GM23248 (cell line): Measurements from ENCODE around the gene KDELR3.

Source experiments
- EZH2 ChIP-seq: fragments of 200-600 bp; sonication (generic); IDR thresholded peaks from 2 replicates; pipeline ENCODE4 v1.6.1; 2018; ENCODE audit warnings: antibody characterized with exemption, mild to moderate bottlenecking; ENCODE audit not compliant: insufficient read depth, poor library complexity, severe bottlenecking
- EZH2phosphoT487 ChIP-seq: fragments of 200-600 bp; sonication (generic); IDR thresholded peaks from 2 replicates; pipeline ENCODE4 v1.6.1; 2018; ENCODE audit warnings: antibody characterized with exemption, moderate library complexity, mild to moderate bottlenecking, low read depth; ENCODE audit not compliant: insufficient read depth

DNA sequence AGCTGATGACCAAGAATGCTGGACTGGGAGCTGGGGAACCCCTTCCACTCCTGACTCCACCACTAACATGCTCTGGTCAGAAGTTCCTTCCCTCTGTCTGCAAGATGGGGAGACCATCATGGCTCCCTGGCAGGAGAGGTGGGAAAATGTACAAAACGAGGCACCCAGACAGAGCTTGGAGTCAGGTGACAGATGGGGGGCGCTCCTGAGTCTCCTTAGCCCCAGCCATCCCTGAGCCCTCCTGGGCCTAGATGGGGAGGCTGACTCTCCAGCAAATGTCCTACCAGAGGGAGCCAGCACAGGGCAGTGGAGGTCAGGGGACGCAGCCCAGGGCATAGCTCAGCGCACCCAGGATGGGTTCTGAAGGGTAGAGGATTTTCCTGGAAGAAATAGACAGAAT is 32.9 kb upstream of the KDELR3 start:
- TF ChIP-seq EZH2 (no peak), EZH2phosphoT487 (no peak)
